Fibroblast of skin of left biceps (primary cell): ENCODE results near the gene SS18.
A peak's percentile ranks its signal among the peaks of the same experiment; 100 is the strongest.

ENCODE experiments used
- DNase-seq, 2 experiments: peaks; one replicate each; pipeline ENCODE4 v3.0.0-alpha.2; 2013; ENCODE audit warnings: low read depth in 2 of 2

SS18 gene

DNA sequence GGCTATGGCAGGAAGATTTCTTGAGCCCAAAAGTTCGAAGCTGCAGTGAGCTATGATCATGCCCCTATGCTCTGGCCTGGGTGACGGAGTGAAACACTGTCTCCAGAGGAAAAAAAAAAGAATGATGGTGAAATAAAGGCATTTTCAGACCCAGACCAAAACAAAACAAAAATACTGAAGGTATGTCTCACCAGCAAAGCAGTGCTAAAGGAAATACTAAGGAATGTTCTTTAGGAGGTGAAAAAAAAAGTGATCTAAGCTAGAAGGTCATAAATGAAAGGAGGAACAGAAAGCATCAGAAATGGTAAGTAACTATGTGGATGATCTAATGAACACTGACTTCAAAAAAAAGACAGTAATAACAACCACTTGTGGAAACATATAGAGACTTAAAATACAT lies 18.7 kb downstream of the SS18 start:
- no peak for DNase-seq

DNA sequence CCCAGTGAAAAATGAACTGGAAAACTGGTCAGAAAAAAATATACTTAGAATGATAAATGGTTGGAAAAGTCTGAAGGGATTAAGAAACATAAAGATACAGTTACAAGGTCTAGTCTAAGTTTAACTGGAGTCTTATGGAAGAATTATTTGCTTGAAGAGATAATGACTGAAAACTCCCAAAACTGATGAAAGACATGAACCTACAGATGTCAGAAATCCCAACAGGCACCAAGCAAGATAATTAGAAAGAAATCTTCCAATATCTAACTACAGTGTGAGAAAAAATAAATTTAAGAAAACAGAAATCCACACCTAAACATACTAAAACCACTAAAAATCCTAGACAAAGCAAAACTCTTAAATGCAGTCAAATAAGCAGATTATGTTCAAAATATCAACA lies 19.4 kb downstream of the SS18 start:
- no peak for DNase-seq

DNA sequence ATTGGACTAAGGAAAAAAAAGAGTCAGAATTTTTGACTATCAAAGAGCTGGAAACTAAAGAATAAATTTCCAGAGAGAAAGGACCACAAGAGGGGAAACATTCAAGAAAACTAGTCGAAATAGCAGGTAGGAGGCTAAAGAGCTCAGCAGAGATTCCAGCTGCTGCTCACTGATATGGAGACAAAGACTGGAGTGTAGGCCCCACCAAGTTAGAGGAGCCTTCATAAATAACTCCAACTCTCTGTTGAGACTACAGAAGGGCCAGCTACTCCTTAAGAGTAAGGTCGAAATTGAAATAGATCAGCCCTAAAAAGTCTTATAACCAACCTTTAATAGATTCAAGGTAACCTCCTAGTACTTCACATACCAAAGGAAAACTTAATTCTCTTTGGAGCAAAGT lies 31.1 kb downstream of the SS18 start:
- DNase-seq, result no peak

DNA sequence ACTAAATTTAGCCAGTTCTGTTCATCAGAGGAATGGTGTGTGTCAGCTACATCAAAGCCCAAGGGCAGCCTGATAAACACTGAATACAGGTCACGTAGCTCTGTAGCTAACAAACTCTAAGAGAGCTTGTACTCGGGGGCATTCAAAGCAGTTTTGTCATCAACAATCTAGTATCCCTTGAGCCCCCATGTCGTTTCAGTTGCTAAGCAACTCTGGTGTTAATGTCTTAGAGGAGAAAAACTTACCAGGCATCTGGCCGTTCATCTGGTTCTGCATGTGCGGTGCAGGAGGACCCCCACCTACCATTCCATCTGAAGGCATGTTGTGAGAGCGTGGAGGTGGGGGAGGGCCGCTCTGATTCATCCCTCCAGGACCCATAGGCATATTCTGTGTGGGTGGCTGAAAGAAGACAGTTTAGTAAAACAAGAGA lies 33.1 kb downstream of the SS18 start:
- peak; percentile 17 to 18 for DNase-seq

DNA sequence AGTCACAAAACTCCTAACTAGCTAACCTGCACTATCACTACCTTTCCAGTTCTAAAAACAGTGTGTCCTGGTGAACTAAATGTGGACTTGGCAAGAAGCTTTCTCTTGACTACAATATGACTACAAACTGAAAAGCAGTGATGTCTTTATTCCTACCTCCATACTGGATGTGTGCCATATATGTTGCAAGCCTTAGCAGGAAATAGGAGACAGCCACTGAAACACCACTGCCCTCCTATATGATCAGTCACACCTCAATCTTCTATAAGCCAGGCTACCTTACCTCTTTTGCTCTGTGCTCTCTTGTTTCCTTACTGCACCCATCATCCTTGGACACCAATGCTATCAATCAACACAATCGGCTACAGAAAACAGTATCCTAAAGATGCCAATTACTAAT lies 34.1 kb downstream of the SS18 start:
- peak; percentile 7 to 15 for DNase-seq

DNA sequence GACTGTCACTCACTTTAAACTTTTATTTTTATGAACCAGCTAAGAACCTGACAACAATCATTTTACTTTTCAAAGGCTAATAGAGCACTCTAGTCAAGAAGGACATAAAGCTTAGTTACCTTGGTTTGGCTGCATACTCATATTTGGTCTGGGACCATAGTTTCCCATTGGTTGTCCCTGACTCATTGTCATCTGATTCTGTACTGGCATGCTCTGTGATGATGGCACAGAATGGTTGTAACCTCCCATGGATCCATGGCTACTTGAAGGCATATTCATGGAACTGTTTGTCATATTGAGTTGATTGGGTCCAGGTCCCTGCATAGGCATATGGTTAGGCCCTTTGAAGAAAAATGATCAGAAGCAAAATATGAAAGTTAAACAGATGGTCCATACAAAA lies 37.9 kb downstream of the SS18 start:
- no peak for DNase-seq

DNA sequence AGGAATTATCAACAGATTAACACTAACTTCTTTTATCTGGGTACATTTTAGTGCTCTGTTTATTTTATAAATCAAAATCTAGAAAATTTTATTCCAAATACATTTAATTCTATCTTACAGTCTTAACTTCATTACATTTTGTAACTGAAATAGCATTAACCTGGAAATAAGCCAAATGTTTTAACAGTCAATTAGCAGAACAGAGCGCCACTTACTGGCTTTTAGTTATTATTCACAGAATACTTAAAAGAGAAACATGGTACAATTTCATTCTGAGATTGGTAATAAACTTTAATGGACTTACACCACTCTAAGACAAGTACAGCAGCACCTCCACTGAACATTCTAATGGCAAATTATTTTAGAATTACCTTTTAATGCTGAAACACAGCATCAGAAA lies 38.6 kb downstream of the SS18 start:
- DNase-seq, result no peak

DNA sequence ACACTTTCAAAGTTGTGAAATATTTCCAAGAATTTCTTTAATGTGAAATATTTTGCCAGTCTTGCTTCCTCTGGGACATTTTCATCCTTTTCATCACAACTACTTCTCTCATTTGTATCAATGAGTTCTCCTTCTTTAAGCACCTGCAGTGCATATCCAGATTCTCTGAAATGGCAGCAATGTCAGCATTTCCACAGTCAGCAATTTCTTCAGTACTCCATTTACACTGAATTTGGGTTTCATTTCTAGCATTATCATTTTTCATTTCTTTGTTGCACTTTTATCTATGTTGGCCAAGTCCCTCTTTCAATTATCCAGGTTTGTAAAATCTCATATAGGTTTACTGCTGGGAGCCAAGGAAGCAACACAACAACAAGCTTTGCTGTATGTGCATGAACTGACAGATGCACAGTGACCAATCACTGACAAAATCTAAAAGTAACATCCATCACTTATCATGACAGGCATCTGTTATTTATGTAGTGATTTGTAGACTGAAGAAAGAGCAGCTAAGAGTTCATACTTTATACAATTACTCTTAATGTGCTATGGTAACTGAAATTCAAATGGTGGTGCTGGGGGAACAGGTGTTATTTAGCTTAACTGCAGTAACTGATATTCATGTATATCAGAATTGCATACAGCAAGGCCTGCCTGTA lies 43.9 kb downstream of the SS18 start:
- no peak for DNase-seq

DNA sequence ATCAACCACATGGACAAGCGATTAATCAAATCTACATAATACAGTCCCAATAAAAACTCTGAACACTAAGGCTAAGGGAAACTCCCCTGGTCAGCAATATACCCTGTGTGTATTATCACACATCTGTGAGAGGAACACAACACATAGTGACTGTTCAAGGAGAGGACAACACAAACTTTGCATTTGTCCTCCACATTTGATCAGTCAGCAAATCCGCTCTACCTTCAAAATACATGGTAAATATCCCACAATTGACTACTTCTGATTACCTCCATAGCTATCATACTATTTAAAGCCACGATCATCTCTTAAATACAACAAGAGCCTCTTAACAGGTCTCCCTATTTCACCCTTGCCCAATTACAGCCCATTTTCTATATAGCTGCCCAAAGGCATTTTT lies 45.6 kb downstream of the SS18 start:
- no peak for DNase-seq

DNA sequence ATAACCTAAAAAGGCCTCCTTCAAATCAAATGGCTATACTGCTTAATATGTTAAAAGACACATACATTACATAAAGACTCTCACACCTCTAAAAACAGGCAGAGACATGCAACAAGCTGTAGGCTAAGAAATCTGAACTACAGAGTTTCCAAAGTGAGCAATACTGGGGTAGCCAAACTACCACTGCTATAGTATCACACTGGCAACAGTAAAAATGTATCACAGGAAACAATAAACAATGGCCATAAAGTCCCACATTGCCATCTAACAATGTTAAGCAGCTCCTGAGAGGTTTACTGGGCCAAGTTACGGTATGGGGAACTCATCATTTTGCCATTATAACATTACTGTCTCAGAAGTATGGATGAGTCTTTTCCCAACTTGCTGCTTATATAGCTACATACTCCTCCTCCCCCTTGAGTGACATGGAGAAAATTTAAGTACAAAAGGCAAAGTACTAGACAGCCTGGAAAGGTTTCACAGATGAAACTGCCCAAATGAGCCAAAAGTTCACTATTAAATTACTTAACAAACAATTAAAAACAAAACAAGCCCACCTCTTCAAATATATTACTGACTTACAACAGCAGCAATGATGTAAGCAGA lies 50.3 kb downstream of the SS18 start:
- no peak for DNase-seq

DNA sequence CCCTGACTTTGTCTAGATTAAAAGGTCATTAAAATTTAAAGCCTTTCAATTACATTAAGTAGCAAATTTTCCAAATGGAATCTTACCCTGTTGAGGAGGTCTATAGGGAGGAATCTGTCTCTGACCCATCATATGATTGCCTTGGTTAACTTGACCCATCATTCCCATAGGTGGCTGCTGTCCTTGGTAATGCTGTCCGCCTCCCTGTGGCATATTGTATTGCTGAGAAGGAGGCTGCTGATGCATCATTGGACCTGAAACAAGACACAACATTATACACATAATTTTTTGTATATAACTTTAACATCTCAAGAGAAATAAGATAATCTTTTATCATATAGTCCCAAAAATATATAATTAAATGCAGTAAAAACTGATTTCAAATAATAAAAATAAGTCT lies 51.2 kb downstream of the SS18 start:
- DNase-seq, result no peak

DNA sequence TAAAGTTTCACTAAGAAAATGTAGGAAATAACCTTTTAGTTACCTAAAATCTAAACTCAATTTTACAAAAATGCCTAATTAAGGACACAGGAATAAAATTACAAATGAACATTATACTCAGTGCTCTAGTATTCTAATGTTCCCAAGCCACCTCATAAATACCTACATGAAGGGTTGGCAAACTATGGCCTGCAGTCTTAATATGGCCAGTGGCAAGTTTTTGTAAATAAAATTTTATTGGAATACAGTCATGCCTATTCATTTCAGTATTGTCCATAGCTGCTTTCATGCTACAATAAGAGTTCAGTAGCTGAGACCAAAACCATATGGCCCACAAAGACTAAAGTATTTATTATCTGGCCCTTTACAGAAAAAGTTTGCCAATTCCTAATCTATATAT lies 53.8 kb downstream of the SS18 start:
- no peak for DNase-seq

DNA sequence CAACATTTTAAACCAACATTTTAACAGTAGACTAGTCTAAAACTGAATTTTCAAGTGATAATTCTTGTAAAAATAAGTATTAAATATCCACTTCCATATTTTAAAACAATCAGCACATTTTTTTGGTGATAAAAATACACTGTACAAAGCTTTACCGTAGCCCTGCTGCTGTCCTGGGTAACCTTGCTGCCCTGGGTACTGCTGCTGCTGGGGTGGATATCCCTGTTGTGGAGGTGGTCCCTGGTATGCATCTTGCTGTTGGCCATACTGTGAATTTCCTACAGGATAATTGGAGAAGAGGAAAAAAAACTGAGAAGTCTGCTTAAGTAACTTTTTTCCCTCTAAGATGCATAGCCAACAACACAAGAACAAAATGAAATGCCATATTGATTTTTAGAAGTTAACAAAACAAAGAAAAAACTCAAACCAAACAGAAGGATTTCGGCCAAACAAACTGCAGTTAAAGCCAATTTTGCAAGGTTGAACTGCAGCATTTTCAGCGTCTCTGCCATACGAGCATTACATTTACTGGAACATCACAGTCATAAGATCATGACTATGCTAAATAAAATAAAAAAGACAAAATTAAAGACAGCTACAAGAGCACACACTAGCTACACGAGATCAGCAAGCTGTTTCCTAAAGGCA lies 55.4 kb downstream of the SS18 start:
- DNase-seq, result no peak

DNA sequence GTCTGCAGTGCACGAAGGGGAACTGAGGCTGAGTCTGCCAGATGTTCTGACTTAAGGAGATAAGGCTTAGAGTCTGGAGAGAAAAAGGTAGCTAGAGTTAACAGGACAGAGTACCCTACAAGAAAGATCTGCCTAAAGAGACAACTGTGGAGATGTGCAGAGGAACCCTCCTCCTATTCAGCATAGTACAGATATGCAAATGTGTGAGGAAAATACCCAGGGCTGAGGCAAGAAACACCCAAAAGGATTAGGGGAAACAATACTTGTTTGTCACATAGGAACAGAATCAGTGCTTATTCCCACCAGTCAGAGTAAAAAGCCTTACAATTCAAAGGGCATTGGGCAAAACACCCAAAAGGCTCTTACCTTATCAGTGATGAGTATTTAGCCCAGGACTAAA lies 67.8 kb downstream of the SS18 start:
- no peak for DNase-seq

DNA sequence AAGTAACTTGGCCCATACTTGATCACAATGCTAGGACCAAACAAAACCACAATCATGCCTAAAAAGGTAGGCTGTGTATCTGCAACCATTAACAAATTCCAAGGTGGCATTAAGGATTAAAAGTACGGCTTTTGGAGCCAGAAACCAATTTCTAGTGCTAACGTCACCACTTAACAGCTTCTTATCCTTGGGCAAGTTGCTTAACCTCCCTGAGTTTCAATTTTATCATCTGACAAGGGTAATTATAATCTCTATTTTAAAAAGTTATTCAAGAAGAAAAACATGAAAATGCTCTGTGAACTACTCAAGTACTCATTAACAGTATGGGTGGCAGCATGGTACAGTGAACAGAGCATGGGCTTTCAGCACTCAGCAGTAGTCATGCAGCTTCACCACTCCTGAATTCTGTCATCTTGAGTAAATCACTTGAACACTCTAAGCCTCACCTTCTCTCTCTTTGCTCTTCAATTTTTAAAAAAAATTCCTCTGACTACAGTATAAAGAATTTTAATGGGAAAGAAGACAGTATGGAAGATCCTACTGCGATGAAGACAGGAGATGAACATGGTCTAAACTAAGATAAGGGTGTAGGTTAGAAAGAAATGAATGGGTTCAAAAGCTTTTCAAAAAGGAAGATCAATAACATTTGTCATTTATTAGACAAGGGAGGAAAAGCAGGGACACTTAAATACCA lies 69.2 kb downstream of the SS18 start:
- no peak for DNase-seq

DNA sequence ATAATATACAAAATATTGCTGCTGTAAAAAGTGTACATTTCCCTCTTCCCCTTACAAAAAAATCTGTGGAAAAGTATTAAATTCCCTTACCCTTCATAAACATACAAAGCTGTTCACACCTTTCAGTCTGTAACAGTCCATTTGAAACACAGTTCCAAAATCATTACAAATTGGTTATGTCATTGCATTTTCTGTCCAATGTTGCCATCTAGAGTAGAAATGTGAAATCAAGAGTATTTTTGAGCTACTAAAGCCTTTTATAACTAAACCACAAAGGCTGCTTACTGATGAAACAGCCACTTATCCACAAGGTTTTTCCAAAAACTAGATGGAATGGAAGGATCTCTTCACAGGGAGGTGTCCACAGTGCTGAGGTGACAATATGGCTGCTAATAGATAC lies 72.5 kb downstream of the SS18 start:
- no peak for DNase-seq

DNA sequence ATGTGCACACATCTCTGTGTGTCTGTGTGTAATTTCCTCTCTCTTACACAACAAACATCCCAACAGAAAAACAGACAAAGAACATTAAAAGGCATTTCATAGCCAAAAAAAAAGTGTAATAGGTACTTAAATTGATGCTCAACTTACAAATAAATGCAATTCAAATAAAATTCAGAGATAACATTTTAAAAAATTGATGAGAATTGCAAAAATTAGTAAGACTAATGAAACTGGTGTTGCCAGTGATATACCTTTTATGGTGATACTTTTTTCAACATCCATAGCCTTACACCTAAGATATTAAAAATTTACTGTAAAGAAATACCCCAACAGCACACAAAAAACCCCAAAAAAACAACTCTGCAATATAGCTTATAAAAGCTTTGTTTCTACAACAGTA lies 76.0 kb downstream of the SS18 start:
- DNase-seq, result no peak

DNA sequence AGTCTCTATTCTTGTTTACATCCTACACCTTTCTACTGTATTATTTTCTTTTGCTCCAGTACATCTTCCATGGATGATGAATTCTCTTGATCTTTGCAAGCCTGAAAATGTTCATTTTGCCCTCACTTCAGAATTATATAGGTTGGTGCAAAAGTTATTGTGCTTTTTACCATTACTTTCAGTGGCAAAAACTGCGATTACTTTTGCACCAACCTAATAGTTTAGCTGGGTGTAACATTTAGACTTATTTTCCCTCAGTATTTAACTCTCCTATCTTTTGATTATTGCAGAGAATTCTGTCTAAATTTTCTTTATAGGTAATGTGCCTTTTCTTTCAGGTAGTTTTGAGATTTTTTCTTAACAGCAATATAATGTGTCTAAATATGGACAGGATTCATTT lies 81.8 kb downstream of the SS18 start:
- DNase-seq, result no peak

DNA sequence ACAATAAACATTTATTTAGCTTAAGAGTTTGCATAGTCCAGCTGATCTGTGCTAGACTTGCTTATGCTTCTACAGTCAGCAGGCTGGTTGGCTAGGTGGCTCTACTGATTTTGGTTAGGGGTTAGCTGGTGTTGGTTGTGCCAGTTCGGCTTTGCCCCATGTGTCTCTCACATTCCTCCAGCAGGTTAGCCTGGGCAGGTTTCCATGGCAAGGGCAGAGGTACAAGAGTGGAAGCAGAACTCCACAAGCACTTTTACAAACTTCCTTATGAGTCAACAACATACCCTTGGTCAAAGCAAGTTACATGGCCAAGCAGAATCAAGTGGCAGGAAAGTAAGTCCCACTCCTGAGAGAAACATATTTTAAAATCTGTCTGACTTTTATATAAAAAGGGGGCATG lies 82.3 kb downstream of the SS18 start:
- DNase-seq, result no peak

DNA sequence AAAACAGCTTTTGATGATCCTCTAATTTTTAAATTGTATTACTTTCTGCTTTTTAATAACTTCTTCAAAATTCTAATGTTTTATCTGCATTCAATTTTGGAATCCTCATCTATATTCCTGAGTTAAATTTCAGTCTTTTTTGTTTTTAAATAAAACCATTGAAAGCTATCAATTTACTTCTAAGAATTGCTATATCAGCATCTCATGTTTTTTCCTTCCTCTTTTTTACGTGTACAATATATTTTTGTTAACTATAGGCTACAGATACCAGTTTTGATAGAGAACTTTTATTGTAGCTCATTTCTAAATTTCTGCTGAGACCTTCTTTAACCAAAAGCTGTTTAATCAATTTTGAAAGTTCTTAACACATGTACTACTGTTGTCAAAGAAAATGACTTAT lies 84.5 kb downstream of the SS18 start:
- no peak for DNase-seq

DNA sequence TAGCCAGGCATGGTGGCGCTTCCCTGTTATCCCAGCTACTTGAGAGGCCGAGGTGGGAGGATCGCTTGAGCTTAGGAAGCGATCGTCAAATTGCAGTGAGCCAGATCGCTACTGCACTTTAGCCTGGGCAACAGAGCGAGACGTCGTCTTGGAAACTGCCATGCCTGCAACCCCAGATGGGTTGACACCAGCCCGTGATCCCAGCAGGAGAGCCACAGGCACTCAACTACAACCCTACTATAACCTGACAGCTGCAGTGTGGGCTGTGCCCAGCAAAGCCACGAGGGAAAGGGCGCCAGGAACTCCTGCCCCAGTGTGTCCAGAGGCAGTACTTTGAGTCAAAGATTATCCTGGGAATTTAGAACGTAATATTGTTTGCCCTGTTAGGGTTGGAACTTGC lies 85.6 kb downstream of the SS18 start:
- no peak for DNase-seq

DNA sequence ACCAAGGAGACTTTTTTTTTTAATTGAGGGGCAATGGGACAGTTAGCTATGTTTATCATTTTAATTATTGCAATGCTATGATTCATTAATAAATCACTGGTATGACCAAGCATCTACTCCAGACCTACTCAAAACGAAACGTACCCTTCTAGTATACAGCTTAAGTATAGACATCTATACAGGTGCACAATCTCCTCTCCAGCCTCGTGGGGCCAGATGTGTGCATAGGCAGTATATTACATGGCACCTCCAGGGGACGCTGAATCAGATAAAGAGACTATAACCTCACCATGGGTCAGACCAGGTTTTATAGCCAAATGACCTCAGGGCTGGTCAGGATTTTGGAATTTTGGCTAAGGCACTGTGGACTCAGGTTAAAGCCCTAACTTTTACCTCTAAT lies 86.6 kb downstream of the SS18 start:
- DNase-seq, result no peak

DNA sequence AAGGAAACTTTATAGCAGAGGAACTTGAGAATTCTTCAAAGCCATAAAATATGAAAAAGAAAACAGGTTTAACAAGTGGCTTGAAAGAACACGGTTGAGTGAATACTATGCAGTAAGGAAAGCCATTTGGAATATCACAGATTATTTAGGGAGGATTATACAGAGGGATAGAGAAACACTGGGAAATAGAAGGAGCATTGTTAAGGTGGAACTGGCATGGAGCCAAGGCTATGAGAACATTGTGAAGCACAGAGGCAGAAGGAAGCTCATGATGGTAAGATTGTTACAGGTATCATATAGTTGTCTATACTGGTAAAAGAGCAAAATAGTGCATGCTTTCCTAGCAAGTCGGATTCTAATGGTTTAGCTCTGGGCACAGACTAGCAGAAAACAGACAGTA lies 87.1 kb downstream of the SS18 start:
- DNase-seq, result no peak
